Measurements from ENCODE around the gene SUSD3.

GRCh38 chr9:93107151-93107824, 48.8 kb downstream of the SUSD3 start:
- TF ChIP-seq YY1 (IDR thresholded peaks at IDR 0.05) (no peak), CTCF (IDR thresholded peaks at IDR 0.05; ENCODE audit: low read depth, low read length, missing input control) (no peak), MAX (IDR thresholded peaks at IDR 0.05) (no peak), EGR1 (IDR thresholded peaks at IDR 0.05; ENCODE audit: low read depth in 2 of 2) (no peak), GABPA (IDR thresholded peaks at IDR 0.05 in 1 of 2, conservative IDR thresholded peaks at IDR 0.05 in 1 of 2) (no peak), REST (IDR thresholded peaks at IDR 0.05) (no peak), HNF4A (conservative IDR thresholded peaks at IDR 0.05) (no peak), ATF3 (IDR thresholded peaks at IDR 0.05) (no peak), JUND (IDR thresholded peaks at IDR 0.05) (no peak)
